HepG2 (cell line): ENCODE results near the gene SUPT20HL1.

Experiments
- GTF2F1 ChIP-seq: fragments of 150-350 bp; IDR thresholded peaks from 2 replicates; pipeline ENCODE4 v1.6.1; 2014; ENCODE audit warnings: low read length
- IKZF1 ChIP-seq: fragments of 450-650 bp; IDR thresholded peaks from 2 replicates; pipeline ENCODE4 v1.7.1; 2016
- MXI1 ChIP-seq: IDR thresholded peaks from 3 replicates; pipeline ENCODE4 v1.6.1; 2012; ENCODE audit warnings: low read depth, low read length, inconsistent platforms, borderline replicate concordance
- NR2C2 ChIP-seq: sonication (generic); formaldehyde crosslinking; IDR thresholded peaks from 2 replicates; pipeline ENCODE4 v1.4.0; 2020; ENCODE audit warnings: missing genetic modification reagents, mild to moderate bottlenecking, moderate library complexity, borderline replicate concordance
- PHF8 ChIP-seq: sonication (generic); formaldehyde crosslinking; IDR thresholded peaks from 2 replicates; pipeline ENCODE4 v1.5.0; 2020; ENCODE audit warnings: missing genetic modification reagents
- POLR2AphosphoS5 ChIP-seq: IDR thresholded peaks from 2 replicates; pipeline ENCODE4 v1.6.1; 2012; ENCODE audit warnings: low read depth, low read length
- RBFOX2 ChIP-seq: fragments of 200-400 bp; formaldehyde crosslinking; IDR thresholded peaks from 2 replicates; pipeline ENCODE4 v1.6.1; 2017; ENCODE audit warnings: low read depth, mild to moderate bottlenecking, low read length
- ZNF12 ChIP-seq: sonication (generic); formaldehyde crosslinking; IDR thresholded peaks from 2 replicates; pipeline ENCODE4 v1.5.0; 2020; ENCODE audit warnings: missing genetic modification reagents
- TF ChIP-seq, protein P1 (sequence below): sonication (generic); formaldehyde crosslinking; IDR thresholded peaks from 2 replicates; pipeline ENCODE4 v1.5.0; 2020; ENCODE audit warnings: mild to moderate bottlenecking, missing genetic modification reagents, moderate library complexity
- TF ChIP-seq, protein P2 (sequence below): sonication (generic); formaldehyde crosslinking; conservative IDR thresholded peaks from 2 replicates; pipeline ENCODE4 v1.4.0; 2020; ENCODE audit warnings: missing genetic modification reagents
- TF ChIP-seq, protein P3 (sequence below): sonication (generic); formaldehyde crosslinking; IDR thresholded peaks from 2 replicates; pipeline ENCODE4 v1.4.0; 2020; ENCODE audit warnings: missing genetic modification reagents
- TF ChIP-seq, protein P4 (sequence below): sonication (generic); formaldehyde crosslinking; IDR thresholded peaks from 2 replicates; pipeline ENCODE4 v1.4.0; 2020; ENCODE audit warnings: missing genetic modification reagents, mild to moderate bottlenecking, borderline replicate concordance
- TF ChIP-seq, protein P5 (sequence below): sonication (generic); formaldehyde crosslinking; IDR thresholded peaks from 2 replicates; pipeline ENCODE4 v1.4.0; 2020; ENCODE audit warnings: missing genetic modification reagents, mild to moderate bottlenecking, borderline replicate concordance

DNA sequence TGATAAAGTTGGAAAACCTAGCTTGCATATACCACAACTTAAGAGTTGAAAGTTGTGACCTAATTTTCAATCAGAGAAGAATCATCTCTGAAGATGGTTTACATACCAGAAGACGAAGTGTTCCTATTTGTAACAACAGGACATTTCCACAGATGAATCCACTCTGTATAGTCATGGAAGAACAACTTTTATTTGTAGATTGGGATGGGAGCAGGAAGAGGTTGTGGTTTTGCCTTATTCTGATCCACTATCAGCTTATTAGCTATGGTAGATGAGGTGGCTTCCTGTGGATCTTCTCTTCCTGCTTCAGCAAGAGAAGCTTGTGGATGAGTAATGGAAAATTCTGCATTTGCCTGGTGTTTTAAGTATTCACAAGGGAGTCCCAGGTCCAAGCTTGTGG is 18.6 kb upstream of the SUPT20HL1 start:
- TF ChIP-seq MXI1 (no peak), PHF8 (CRISPR knock-in tag) (no peak), RBFOX2 (no peak), NR2C2 (CRISPR knock-in tag) (no peak), ZNF12 (no peak), POLR2AphosphoS5 (no peak), IKZF1 (no peak), GTF2F1 (no peak)
- TF ChIP-seq, protein P1, sequence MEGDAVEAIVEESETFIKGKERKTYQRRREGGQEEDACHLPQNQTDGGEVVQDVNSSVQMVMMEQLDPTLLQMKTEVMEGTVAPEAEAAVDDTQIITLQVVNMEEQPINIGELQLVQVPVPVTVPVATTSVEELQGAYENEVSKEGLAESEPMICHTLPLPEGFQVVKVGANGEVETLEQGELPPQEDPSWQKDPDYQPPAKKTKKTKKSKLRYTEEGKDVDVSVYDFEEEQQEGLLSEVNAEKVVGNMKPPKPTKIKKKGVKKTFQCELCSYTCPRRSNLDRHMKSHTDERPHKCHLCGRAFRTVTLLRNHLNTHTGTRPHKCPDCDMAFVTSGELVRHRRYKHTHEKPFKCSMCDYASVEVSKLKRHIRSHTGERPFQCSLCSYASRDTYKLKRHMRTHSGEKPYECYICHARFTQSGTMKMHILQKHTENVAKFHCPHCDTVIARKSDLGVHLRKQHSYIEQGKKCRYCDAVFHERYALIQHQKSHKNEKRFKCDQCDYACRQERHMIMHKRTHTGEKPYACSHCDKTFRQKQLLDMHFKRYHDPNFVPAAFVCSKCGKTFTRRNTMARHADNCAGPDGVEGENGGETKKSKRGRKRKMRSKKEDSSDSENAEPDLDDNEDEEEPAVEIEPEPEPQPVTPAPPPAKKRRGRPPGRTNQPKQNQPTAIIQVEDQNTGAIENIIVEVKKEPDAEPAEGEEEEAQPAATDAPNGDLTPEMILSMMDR (CRISPR knock-in tag): no peak
- TF ChIP-seq, protein P2, sequence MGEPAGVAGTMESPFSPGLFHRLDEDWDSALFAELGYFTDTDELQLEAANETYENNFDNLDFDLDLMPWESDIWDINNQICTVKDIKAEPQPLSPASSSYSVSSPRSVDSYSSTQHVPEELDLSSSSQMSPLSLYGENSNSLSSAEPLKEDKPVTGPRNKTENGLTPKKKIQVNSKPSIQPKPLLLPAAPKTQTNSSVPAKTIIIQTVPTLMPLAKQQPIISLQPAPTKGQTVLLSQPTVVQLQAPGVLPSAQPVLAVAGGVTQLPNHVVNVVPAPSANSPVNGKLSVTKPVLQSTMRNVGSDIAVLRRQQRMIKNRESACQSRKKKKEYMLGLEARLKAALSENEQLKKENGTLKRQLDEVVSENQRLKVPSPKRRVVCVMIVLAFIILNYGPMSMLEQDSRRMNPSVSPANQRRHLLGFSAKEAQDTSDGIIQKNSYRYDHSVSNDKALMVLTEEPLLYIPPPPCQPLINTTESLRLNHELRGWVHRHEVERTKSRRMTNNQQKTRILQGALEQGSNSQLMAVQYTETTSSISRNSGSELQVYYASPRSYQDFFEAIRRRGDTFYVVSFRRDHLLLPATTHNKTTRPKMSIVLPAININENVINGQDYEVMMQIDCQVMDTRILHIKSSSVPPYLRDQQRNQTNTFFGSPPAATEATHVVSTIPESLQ: no peak
- TF ChIP-seq, protein P3, sequence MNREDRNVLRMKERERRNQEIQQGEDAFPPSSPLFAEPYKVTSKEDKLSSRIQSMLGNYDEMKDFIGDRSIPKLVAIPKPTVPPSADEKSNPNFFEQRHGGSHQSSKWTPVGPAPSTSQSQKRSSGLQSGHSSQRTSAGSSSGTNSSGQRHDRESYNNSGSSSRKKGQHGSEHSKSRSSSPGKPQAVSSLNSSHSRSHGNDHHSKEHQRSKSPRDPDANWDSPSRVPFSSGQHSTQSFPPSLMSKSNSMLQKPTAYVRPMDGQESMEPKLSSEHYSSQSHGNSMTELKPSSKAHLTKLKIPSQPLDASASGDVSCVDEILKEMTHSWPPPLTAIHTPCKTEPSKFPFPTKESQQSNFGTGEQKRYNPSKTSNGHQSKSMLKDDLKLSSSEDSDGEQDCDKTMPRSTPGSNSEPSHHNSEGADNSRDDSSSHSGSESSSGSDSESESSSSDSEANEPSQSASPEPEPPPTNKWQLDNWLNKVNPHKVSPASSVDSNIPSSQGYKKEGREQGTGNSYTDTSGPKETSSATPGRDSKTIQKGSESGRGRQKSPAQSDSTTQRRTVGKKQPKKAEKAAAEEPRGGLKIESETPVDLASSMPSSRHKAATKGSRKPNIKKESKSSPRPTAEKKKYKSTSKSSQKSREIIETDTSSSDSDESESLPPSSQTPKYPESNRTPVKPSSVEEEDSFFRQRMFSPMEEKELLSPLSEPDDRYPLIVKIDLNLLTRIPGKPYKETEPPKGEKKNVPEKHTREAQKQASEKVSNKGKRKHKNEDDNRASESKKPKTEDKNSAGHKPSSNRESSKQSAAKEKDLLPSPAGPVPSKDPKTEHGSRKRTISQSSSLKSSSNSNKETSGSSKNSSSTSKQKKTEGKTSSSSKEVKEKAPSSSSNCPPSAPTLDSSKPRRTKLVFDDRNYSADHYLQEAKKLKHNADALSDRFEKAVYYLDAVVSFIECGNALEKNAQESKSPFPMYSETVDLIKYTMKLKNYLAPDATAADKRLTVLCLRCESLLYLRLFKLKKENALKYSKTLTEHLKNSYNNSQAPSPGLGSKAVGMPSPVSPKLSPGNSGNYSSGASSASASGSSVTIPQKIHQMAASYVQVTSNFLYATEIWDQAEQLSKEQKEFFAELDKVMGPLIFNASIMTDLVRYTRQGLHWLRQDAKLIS (CRISPR knock-in tag): no peak
- TF ChIP-seq, protein P4, sequence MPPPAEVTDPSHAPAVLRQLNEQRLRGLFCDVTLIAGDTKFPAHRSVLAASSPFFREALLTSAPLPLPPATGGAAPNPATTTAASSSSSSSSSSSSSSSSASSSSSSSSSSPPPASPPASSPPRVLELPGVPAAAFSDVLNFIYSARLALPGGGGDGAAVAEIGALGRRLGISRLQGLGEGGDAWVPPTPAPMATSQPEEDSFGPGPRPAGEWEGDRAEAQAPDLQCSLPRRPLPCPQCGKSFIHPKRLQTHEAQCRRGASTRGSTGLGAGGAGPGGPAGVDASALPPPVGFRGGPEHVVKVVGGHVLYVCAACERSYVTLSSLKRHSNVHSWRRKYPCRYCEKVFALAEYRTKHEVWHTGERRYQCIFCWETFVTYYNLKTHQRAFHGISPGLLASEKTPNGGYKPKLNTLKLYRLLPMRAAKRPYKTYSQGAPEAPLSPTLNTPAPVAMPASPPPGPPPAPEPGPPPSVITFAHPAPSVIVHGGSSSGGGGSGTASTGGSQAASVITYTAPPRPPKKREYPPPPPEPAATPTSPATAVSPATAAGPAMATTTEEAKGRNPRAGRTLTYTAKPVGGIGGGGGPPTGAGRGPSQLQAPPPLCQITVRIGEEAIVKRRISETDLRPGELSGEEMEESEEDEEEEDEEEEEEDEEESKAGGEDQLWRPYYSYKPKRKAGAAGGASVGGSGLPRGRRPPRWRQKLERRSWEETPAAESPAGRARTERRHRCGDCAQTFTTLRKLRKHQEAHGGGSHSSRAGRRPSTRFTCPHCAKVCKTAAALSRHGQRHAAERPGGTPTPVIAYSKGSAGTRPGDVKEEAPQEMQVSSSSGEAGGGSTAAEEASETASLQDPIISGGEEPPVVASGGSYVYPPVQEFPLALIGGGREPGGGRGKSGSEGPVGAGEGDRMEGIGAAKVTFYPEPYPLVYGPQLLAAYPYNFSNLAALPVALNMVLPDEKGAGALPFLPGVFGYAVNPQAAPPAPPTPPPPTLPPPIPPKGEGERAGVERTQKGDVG (CRISPR knock-in tag): no peak
- TF ChIP-seq, protein P5, sequence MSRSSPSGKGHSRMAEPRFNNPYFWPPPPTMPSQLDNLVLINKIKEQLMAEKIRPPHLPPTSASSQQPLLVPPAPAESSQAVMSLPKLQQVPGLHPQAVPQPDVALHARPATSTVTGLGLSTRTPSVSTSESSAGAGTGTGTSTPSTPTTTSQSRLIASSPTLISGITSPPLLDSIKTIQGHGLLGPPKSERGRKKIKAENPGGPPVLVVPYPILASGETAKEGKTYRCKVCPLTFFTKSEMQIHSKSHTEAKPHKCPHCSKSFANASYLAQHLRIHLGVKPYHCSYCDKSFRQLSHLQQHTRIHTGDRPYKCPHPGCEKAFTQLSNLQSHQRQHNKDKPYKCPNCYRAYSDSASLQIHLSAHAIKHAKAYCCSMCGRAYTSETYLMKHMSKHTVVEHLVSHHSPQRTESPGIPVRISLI (CRISPR knock-in tag): no peak
